Measurements from ENCODE around the gene TIPIN. TPM values are rescaled to one million over a fixed set of nuclear protein-coding genes. Genes with fewer than 3 reads are reported as not detected.

TIPIN gene
- total RNA-seq, 1 experiment from 2014 or later, result 19.7 TPM

GRCh38 chr15:66290007-66290406, 66.5 kb downstream of the TIPIN start:
- POLR2A ChIA-PET, result no interaction called here
- CTCF ChIA-PET, result interaction anchor here (0.6 kb wide), 1 partner anchor 25 kb away, joined by 5 read pairs; no protein-coding TSS in a partner anchor
- in situ Hi-C loops (cut with HindIII; ENCODE audit: low pct_unique_long_range_greater_than_20kb, low sequenced_read_pairs), result no loop called here

GRCh38 chr15:66288551-66289185, 67.8 kb downstream of the TIPIN start:
- ChIA-PET POLR2A (no interaction called here), CTCF (interaction anchor here (0.7 kb wide), 1 partner anchor 227 kb away, joined by 3 read pairs; no protein-coding TSS in a partner anchor)
- Histone ChIP-seq H3K36me3 (ENCODE audit: control insufficient read depth, insufficient read depth, low read length) (no peaks in the 10 kb centered on the region), H3K9me3 (ENCODE audit: control insufficient read depth, insufficient read depth, low read depth, low read length) (no peaks in the 10 kb centered on the region), H3K27ac (ENCODE audit: low read length) (no peak overlapping the region), H3K4me1 (ENCODE audit: control insufficient read depth, insufficient read depth, low read length) (0 out of 2 replicates have a peak, but pooled peaks cover 5% of the 10 kb centered on the region), H3K27me3 (ENCODE audit: control insufficient read depth, insufficient read depth, low read length) (no peaks in the 10 kb centered on the region), H3K4me3 (ENCODE audit: low read depth in 2 of 2, low read length in 2 of 2) (no peak overlapping the region)
- ATAC-seq, result no peak
- in situ Hi-C loops (cut with HindIII; ENCODE audit: low pct_unique_long_range_greater_than_20kb, low sequenced_read_pairs) (no loop called here), intact Hi-C loops (cut with micrococcal nuclease; ENCODE audit: unreplicated experiment) (loop anchor here (10.0 kb wide), 1 partner anchor 294 kb away; no protein-coding TSS in a partner anchor)
- no peak for DNase-seq (ENCODE audit: low read depth, low spot score)
- no TSS peak for BruUV-seq (replicated peaks)
- TF ChIP-seq POLR2AphosphoS5 (IDR thresholded peaks at IDR 0.05; ENCODE audit: low read depth, low read length) (no peak), TCF7L2 (IDR thresholded peaks at IDR 0.05; ENCODE audit: low read depth, low read length) (no peak), SIN3A (IDR thresholded peaks at IDR 0.05; ENCODE audit: borderline replicate concordance, insufficient read depth, low read depth, low read length) (no peak)
- TF ChIP-seq, protein P1, sequence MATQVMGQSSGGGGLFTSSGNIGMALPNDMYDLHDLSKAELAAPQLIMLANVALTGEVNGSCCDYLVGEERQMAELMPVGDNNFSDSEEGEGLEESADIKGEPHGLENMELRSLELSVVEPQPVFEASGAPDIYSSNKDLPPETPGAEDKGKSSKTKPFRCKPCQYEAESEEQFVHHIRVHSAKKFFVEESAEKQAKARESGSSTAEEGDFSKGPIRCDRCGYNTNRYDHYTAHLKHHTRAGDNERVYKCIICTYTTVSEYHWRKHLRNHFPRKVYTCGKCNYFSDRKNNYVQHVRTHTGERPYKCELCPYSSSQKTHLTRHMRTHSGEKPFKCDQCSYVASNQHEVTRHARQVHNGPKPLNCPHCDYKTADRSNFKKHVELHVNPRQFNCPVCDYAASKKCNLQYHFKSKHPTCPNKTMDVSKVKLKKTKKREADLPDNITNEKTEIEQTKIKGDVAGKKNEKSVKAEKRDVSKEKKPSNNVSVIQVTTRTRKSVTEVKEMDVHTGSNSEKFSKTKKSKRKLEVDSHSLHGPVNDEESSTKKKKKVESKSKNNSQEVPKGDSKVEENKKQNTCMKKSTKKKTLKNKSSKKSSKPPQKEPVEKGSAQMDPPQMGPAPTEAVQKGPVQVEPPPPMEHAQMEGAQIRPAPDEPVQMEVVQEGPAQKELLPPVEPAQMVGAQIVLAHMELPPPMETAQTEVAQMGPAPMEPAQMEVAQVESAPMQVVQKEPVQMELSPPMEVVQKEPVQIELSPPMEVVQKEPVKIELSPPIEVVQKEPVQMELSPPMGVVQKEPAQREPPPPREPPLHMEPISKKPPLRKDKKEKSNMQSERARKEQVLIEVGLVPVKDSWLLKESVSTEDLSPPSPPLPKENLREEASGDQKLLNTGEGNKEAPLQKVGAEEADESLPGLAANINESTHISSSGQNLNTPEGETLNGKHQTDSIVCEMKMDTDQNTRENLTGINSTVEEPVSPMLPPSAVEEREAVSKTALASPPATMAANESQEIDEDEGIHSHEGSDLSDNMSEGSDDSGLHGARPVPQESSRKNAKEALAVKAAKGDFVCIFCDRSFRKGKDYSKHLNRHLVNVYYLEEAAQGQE (IDR thresholded peaks at IDR 0.05; ENCODE audit: insufficient read depth in 1 of 2, low read depth in 2 of 2, low read length in 1 of 2), result no peak
- TF ChIP-seq, protein P2, sequence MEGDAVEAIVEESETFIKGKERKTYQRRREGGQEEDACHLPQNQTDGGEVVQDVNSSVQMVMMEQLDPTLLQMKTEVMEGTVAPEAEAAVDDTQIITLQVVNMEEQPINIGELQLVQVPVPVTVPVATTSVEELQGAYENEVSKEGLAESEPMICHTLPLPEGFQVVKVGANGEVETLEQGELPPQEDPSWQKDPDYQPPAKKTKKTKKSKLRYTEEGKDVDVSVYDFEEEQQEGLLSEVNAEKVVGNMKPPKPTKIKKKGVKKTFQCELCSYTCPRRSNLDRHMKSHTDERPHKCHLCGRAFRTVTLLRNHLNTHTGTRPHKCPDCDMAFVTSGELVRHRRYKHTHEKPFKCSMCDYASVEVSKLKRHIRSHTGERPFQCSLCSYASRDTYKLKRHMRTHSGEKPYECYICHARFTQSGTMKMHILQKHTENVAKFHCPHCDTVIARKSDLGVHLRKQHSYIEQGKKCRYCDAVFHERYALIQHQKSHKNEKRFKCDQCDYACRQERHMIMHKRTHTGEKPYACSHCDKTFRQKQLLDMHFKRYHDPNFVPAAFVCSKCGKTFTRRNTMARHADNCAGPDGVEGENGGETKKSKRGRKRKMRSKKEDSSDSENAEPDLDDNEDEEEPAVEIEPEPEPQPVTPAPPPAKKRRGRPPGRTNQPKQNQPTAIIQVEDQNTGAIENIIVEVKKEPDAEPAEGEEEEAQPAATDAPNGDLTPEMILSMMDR (IDR thresholded peaks at IDR 0.05), result no peak

More at GRCh38 chr15:66290007-66290406, 66.5 kb downstream of the TIPIN start:
- no peak overlapping the region for H3K4me3 ChIP-seq (ENCODE audit: low read depth in 2 of 2, low read length in 2 of 2)
- intact Hi-C loops (cut with micrococcal nuclease; ENCODE audit: unreplicated experiment), result no loop called here
- no peak overlapping the region for H3K27ac ChIP-seq (ENCODE audit: low read length)
- no peak for TF ChIP-seq POLR2AphosphoS5 (IDR thresholded peaks at IDR 0.05; ENCODE audit: low read depth, low read length)
- TF ChIP-seq, protein P2 (IDR thresholded peaks at IDR 0.05), result no peak
- TF ChIP-seq, protein P1 (IDR thresholded peaks at IDR 0.05; ENCODE audit: insufficient read depth in 1 of 2, low read depth in 2 of 2, low read length in 1 of 2), result no peak
- no peak for TF ChIP-seq SIN3A (IDR thresholded peaks at IDR 0.05; ENCODE audit: borderline replicate concordance, insufficient read depth, low read depth, low read length)
- no peak for TF ChIP-seq TCF7L2 (IDR thresholded peaks at IDR 0.05; ENCODE audit: low read depth, low read length)
- DNase-seq (ENCODE audit: low read depth, low spot score) (no peak), ATAC-seq (no peak)
- no peaks in the 10 kb centered on the region for H3K27me3 ChIP-seq (ENCODE audit: control insufficient read depth, insufficient read depth, low read length)
- H3K9me3 ChIP-seq (ENCODE audit: control insufficient read depth, insufficient read depth, low read depth, low read length), result no peaks in the 10 kb centered on the region
- BruUV-seq (replicated peaks), result no TSS peak
- H3K4me1 ChIP-seq (ENCODE audit: control insufficient read depth, insufficient read depth, low read length), result peaks cover 12% of the 10 kb centered on the region
- no peaks in the 10 kb centered on the region for H3K36me3 ChIP-seq (ENCODE audit: control insufficient read depth, insufficient read depth, low read length)
